Uterus (tissue), 2 donors: ENCODE results near the gene GPSM1.

Experiments
- POLR2A ChIP-seq, 2 donors: fragments of 450-650 bp; IDR thresholded peaks; one replicate each; pipeline ENCODE4 v1.6.1; 2016; ENCODE audit warnings: antibody characterized with exemption in 2 of 2, mild to moderate bottlenecking in 1 of 2, moderate library complexity in 1 of 2
- TF ChIP-seq, protein P1 (sequence below), 4 experiments: fragments of 200-600 bp in 2 of 4; fragments of 450-650 bp in 2 of 4; sonication (generic) in 2 of 4; IDR thresholded peaks; one replicate each; pipeline ENCODE4 v1.5.1; 2016 to 2019; ENCODE audit warnings: antibody characterized with exemption in 4 of 4, mild to moderate bottlenecking in 2 of 4, moderate library complexity in 1 of 4

DNA sequence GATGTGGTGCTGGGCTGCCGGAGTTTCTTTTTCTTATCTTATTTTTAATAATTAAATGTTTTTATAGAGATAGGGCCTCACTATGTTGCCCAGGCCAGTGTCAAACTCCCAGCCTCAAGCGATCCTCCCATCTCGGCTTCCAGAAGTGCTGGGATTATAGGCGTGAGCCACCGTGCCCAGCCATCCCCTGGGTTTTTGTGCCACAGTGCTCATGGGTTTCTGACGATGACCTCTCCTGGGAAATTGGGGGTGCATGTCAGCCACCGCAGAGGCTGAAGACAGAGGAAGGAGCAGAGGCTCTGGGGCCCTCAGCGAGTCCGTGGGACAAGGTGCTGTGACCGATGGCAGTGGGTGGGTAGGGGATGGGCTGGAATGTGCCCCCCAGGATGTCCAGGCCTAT lies 14.4 kb downstream of the GPSM1 start:
- no peak for TF ChIP-seq POLR2A (IDR thresholded peaks at IDR 0.05)
- TF ChIP-seq, protein P1, sequence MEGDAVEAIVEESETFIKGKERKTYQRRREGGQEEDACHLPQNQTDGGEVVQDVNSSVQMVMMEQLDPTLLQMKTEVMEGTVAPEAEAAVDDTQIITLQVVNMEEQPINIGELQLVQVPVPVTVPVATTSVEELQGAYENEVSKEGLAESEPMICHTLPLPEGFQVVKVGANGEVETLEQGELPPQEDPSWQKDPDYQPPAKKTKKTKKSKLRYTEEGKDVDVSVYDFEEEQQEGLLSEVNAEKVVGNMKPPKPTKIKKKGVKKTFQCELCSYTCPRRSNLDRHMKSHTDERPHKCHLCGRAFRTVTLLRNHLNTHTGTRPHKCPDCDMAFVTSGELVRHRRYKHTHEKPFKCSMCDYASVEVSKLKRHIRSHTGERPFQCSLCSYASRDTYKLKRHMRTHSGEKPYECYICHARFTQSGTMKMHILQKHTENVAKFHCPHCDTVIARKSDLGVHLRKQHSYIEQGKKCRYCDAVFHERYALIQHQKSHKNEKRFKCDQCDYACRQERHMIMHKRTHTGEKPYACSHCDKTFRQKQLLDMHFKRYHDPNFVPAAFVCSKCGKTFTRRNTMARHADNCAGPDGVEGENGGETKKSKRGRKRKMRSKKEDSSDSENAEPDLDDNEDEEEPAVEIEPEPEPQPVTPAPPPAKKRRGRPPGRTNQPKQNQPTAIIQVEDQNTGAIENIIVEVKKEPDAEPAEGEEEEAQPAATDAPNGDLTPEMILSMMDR (IDR thresholded peaks at IDR 0.05) = no peak
